A673 (cell line): ENCODE measurements around the gene DNMBP.

ENCODE experiments used
- CTCF ChIP-seq: fragments of 300-800, 200-600 bp; sonication (generic); conservative IDR thresholded peaks from 2 replicates; pipeline ENCODE4 v1.5.1; 2017; ENCODE audit warnings: low read depth, mild to moderate bottlenecking, antibody characterized with exemption, low read length, moderate library complexity, mixed read lengths
- EZH2 ChIP-seq: fragments of 200-600 bp; sonication (generic); IDR thresholded peaks from 2 replicates; pipeline ENCODE4 v1.6.1; 2017; ENCODE audit warnings: borderline replicate concordance, low read depth, mild to moderate bottlenecking, mixed read lengths, antibody characterized with exemption, low read length; ENCODE audit not compliant: poor library complexity, severe bottlenecking

- no peak for TF ChIP-seq CTCF
- no peak for TF ChIP-seq EZH2
Observed at GRCh38 chr10:99827936-99828335, 181.8 kb downstream of the DNMBP start.
